Subcutaneous adipose tissue (tissue), 4 donors: Measurements from ENCODE around the gene PYURF. TPM values are rescaled to one million over a fixed set of nuclear protein-coding genes. Genes with fewer than 3 reads are reported as not detected.

Experiments
- total RNA-seq, 4 donors: library from RNA; depleted of rRNA; stranded (reverse); fragments of >200 nt; gene quantifications; one replicate each; pipeline ENCODE4 v1.1.0, GENCODE V29; 2016
- TF ChIP-seq, protein P1 (sequence below): fragments of 450-650 bp; IDR thresholded peaks from one replicate; pipeline ENCODE4 v1.5.1; 2016; ENCODE audit warnings: low read depth, mild to moderate bottlenecking, control low read depth, antibody characterized with exemption, moderate library complexity

Gene PYURF
- total RNA-seq, 4 donors from 2014 or later, result 103 to 142 (median 117) TPM

DNA sequence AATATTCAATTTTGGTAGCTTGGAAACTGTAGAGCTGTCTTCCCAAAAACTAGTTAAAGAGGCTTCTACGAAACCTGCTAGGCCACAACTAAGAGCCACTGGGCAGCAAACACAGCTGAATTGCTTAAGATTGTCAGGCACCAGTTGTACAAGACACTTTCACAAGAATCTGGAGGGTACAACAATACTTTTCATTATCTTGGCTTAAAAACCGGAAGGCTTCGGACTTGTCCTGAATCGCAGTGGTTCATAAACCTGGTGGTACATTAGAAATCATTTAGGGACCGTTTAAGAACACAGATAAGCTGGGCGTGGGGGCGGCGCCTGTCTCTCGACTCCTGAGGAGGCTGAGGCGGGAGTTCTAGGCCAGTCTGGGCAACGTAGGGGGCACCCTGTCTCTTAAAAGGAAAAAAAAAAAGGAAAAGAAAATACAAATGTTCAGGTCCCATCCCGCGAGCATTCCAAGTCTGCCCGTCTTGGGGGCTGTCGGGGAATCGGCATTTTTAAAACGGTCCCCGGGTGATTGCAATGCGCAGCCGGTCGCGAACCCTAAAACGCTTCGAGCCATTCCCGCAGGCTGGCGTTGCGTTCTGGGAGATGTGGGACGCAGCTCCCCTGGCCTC is 763 bp downstream of the PYURF start:
- TF ChIP-seq, protein P1, sequence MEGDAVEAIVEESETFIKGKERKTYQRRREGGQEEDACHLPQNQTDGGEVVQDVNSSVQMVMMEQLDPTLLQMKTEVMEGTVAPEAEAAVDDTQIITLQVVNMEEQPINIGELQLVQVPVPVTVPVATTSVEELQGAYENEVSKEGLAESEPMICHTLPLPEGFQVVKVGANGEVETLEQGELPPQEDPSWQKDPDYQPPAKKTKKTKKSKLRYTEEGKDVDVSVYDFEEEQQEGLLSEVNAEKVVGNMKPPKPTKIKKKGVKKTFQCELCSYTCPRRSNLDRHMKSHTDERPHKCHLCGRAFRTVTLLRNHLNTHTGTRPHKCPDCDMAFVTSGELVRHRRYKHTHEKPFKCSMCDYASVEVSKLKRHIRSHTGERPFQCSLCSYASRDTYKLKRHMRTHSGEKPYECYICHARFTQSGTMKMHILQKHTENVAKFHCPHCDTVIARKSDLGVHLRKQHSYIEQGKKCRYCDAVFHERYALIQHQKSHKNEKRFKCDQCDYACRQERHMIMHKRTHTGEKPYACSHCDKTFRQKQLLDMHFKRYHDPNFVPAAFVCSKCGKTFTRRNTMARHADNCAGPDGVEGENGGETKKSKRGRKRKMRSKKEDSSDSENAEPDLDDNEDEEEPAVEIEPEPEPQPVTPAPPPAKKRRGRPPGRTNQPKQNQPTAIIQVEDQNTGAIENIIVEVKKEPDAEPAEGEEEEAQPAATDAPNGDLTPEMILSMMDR, result no peak

DNA sequence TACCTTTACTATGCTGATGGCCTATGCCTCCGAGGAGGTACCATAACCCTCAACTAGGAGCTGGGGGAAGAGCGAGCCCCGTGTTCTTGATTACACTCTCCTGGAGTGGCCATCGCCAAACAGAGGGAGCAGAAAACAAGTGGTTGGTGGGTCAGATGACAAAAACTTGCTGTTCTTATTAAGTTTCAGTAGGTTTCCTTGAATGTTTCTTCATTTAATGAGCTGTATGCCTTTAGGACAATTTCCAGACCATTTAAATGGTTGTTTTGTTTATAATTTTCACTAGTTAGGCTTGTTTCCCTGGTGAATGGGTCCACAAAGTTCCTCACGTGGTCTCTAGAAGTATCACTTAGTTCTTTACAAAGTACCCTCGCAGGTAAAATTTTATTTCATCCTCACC is 4.7 kb downstream of the PYURF start:
- TF ChIP-seq, protein P1, result no peak

DNA sequence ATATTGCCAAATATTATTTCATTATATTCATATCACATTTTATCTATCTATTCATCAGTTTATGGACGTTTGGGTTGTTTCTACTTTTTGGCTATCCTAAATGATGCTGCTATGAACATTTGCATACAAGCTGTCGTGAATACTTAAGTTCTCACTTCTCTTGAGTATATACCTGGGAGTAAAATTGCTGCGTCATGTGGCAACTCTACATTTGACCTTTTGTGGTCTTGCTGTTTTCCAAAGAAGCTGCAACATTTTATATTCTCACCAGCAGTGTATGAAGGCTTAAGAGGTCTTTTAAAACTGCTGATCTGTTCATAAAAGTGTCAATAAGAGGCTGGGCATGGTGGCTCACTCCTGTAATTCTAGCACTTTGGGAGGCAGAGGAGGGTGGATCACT is 5.8 kb downstream of the PYURF start:
- TF ChIP-seq, protein P1, result no peak

DNA sequence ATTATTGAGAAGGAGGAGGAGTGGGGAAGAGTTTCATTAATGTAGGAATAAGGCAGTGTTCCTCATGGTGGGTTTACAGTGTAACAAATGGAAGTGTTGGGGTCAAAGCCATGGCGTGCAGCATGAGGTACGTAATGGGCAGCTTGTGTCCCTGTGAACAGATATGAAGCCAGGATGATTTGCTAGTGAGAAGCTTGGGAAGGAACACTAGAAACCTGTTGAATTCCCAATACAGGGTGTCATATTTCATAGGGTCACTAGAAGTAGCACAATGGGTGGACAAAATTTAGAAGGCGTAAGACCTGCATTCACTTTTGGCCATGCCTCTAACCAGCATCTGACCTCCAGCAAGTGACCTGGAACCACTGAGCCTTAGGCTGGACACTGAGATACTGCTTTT is 6.8 kb downstream of the PYURF start:
- TF ChIP-seq, protein P1, result no peak

DNA sequence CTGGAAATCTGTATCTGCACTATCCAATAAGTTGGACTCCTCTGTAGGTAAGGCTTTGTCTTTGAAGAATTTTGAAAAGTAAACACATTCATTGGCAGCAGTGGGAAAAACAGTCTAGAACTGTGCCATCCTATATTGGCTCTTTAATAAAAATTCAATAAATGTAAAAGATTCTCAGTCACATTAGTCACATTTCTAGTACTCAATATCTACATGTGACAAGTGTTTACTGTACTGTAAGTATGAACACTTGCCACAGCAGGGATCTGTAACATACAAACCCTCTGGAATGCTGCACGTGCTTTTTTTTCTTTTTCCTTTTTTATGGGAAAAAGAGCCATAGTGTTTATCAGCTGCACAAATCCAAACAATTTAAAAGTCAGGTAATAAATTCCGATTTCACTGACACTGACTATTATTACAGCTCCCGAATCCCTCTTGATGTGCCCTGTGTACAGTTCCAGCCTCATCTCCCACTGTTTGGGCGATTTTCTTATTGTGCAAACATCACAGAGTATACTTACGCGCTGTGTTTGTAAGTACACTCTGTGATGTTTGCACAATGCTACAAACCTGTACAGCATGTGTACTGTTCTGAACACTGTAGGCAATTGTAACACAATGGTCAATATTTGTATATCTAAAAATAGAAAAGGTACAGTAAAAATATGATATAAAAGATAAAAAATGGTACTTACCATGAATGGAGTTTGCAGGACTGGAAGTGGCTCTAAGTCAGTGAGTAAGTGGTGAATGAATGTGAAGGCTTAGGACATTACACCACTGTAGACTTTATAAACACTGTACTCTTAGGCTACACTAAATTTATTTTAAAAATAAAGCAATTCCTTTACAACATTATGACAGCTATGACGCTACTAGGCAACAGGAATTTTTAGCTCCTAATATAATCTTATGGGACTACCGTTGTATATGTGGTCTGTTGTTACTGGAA is 8.7 kb downstream of the PYURF start:
- TF ChIP-seq, protein P1, result no peak

DNA sequence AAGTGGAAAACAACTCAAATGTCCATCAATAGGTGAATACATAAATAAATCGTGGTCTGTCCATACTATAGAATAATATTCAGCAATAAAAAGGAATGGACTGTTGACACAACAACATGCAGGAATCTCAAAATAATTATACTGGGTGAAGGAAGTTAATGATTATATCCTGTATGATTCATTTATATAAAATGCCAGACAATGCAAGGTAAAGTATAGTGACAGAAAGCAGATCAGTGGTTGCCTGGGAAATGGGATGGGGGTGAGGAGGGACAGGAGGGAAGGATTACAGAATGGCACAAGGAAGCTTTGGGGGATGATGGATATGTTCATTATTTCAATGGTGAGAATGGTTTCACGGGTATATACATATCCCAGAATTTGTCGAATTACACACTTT is 12.3 kb downstream of the PYURF start:
- TF ChIP-seq, protein P1, result no peak

DNA sequence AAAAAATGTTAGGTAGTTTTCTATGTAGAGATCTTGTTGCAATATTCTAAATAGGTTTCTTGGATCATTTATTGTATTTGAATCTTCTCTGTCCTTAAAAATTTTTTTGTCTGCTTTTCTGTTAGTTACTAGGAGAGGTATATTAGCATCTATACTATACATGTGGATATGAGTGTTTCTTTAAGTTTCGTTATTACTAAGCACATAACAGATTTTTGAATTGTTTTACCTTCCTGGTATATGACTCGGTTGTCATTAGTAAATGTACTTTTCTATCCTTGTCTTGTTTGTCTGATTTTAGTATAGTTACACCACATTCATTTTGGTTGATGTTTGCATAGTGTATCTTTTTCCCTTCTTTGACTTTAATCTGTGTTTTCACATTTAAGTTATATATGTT is 20.2 kb downstream of the PYURF start:
- TF ChIP-seq, protein P1, result no peak
